Measurements from ENCODE around the gene NDE1. TPM values are rescaled to one million over a fixed set of nuclear protein-coding genes. Genes with fewer than 3 reads are reported as not detected.

NDE1 gene
- total RNA-seq: 10 to 100 TPM in 2 of 4 donors, 1 to 10 TPM in 2; 4.0 to 26.2 (median 11.9) TPM

- in situ Hi-C loops (cut with MboI; ENCODE audit: low sequenced_read_pairs in 4 of 4): no loop called here
- DNase-seq: peak; percentile 88
Measured at GRCh38 chr16:15650019-15650697, at the start of gene NDE1. TSS of gene NDE1 (plus strand) at chr16:15650245. CDS start at chr16:15664779, 14,534 bp downstream.

GRCh38 chr16:15601212-15601879 is 48.7 kb upstream of the NDE1 start:
- Histone ChIP-seq H3K27ac (no peak overlapping the region), H3K4me1 (peaks cover 7 to 20% of the 10 kb centered on the region in 2 donors), H3K4me3 (no peak overlapping the region), H3K27me3 (no peaks in the 10 kb centered on the region), H3K36me3 (peaks cover 2 to 69% of the 10 kb centered on the region in 2 donors), H3K9me3 (no peaks in the 10 kb centered on the region)
- intact Hi-C loops (cut with DNase I; ENCODE audit: low total_unique reads): no loop called here
- DNase-seq (no peak), ATAC-seq (no peak)
- no peak for TF ChIP-seq CTCF (IDR thresholded peaks at IDR 0.05 in 4 of 5, conservative IDR thresholded peaks at IDR 0.05 in 1 of 5)
- TF ChIP-seq POLR2A (IDR thresholded peaks at IDR 0.05): no peak
- in situ Hi-C loops (cut with MboI; ENCODE audit: low sequenced_read_pairs in 4 of 4): no loop called here

More at GRCh38 chr16:15650019-15650697, at the start of gene NDE1:
- peak; percentile 97 to 98 for ATAC-seq
- no peaks in the 10 kb centered on the region for H3K36me3 ChIP-seq
- peak within 1 kb of the TSS; percentile 81 to 95 (median 85) for H3K27ac ChIP-seq
- no peaks in the 10 kb centered on the region for H3K27me3 ChIP-seq
- intact Hi-C loops (cut with DNase I; ENCODE audit: low total_unique reads): loop anchor here (2.0 to 5.0 kb wide), 3 partner anchors 23 to 128 kb away; no protein-coding TSS in a partner anchor
- H3K9me3 ChIP-seq: no peaks in the 10 kb centered on the region
- H3K4me3 ChIP-seq: peak within 1 kb of the TSS; percentile 69 to 98 (median 80)
- H3K4me1 ChIP-seq: peaks cover 5 to 13% of the 10 kb centered on the region in 2 donors
- TF ChIP-seq POLR2A (IDR thresholded peaks at IDR 0.05) (peak; percentile 68 to 73), CTCF (IDR thresholded peaks at IDR 0.05 in 4 of 5, conservative IDR thresholded peaks at IDR 0.05 in 1 of 5) (peak in 1 of 5 experiments; percentile 18)

- Histone ChIP-seq H3K9me3 (no peaks in the 10 kb centered on the region), H3K27ac (no peak overlapping the region), H3K4me1 (peaks cover 18 to 19% of the 10 kb centered on the region in 2 donors), H3K4me3 (no peak overlapping the region), H3K36me3 (peaks cover 2 to 65% of the 10 kb centered on the region in 2 donors), H3K27me3 (no peaks in the 10 kb centered on the region)
- in situ Hi-C loops (cut with MboI; ENCODE audit: low sequenced_read_pairs in 4 of 4): no loop called here
- DNase-seq (no peak), ATAC-seq (no peak)
- intact Hi-C loops (cut with DNase I; ENCODE audit: low total_unique reads): no loop called here
- TF ChIP-seq CTCF (IDR thresholded peaks at IDR 0.05 in 4 of 5, conservative IDR thresholded peaks at IDR 0.05 in 1 of 5): no peak
- no peak for TF ChIP-seq POLR2A (IDR thresholded peaks at IDR 0.05)
Measured at GRCh38 chr16:15602285-15603044, 47.6 kb upstream of the NDE1 start.

- Histone ChIP-seq H3K9me3 (no peaks in the 10 kb centered on the region), H3K36me3 (peaks cover 2 to 45% of the 10 kb centered on the region in 2 donors), H3K4me3 (no peak overlapping the region), H3K27ac (peak overlapping the region; percentile 2 to 92 (median 42)), H3K4me1 (peaks cover 27 to 34% of the 10 kb centered on the region in 2 donors), H3K27me3 (no peaks in the 10 kb centered on the region)
- in situ Hi-C loops (cut with MboI; ENCODE audit: low sequenced_read_pairs in 4 of 4): loop anchor here in 1 of 4 donors (5.0 kb wide), 1 partner anchor 37 kb away; no protein-coding TSS in a partner anchor
- peak in 1 of 2 donors; percentile 45 for DNase-seq
- no peak for ATAC-seq
- TF ChIP-seq POLR2A (IDR thresholded peaks at IDR 0.05) (no peak), CTCF (IDR thresholded peaks at IDR 0.05 in 4 of 5, conservative IDR thresholded peaks at IDR 0.05 in 1 of 5) (no peak)
- intact Hi-C loops (cut with DNase I; ENCODE audit: low total_unique reads): no loop called here
Measured at GRCh38 chr16:15604460-15605440, 45.3 kb upstream of the NDE1 start.

Measured in gastrocnemius medialis (tissue), 4 donors.